Neuronal stem cell (in vitro differentiated cells): ENCODE measurements around the gene GVQW3.

Experiments used
- DNase-seq: peaks from one replicate; pipeline ENCODE4 v3.0.0-alpha.2; 2013; ENCODE audit warnings: low spot score
- H2AFZ ChIP-seq: one replicate; pipeline ENCODE4 v1.6.1; 2013; ENCODE audit warnings: mild to moderate bottlenecking, low read length, inconsistent platforms
- H2AK5ac ChIP-seq: 2 replicates; pipeline ENCODE4 v1.6.1; 2013; ENCODE audit warnings: low read depth, mild to moderate bottlenecking, inconsistent platforms, low read length, moderate library complexity, mixed read lengths
- H2BK120ac ChIP-seq: 2 replicates; pipeline ENCODE4 v1.6.1; 2013; ENCODE audit warnings: low read depth, mild to moderate bottlenecking, inconsistent platforms, low read length, moderate library complexity, mixed read lengths
- H2BK12ac ChIP-seq: one replicate; pipeline ENCODE4 v1.6.1; 2013; ENCODE audit warnings: low read length, inconsistent platforms
- H2BK15ac ChIP-seq: 2 replicates; pipeline ENCODE4 v1.6.1; 2013; ENCODE audit warnings: mild to moderate bottlenecking, low read length, inconsistent platforms, mixed read lengths
- H2BK5ac ChIP-seq: one replicate; pipeline ENCODE4 v1.6.1; 2013; ENCODE audit warnings: inconsistent platforms, mild to moderate bottlenecking, low read length, moderate library complexity
- H3K14ac ChIP-seq: one replicate; pipeline ENCODE4 v1.6.1; 2013; ENCODE audit warnings: low read length, inconsistent platforms
- H3K18ac ChIP-seq: 2 replicates; pipeline ENCODE4 v1.6.1; 2013; ENCODE audit warnings: low read length, inconsistent platforms
- H3K23ac ChIP-seq: 2 replicates; pipeline ENCODE4 v1.6.1; 2013; ENCODE audit warnings: low read depth, mild to moderate bottlenecking, mixed read lengths, low read length, inconsistent platforms; ENCODE audit not compliant: poor library complexity
- H3K27ac ChIP-seq: replicated peaks from 3 replicates; pipeline ENCODE4 v1.5.1; 2013; ENCODE audit warnings: low read length, inconsistent platforms
- H3K27me3 ChIP-seq, 3 experiments: 2 replicates each; pipeline ENCODE4 v1.6.1; 2013; ENCODE audit warnings: low read length in 3 of 3, mild to moderate bottlenecking in 2 of 3, inconsistent platforms in 1 of 3, low read depth in 1 of 3, mixed read lengths in 1 of 3, moderate library complexity in 1 of 3; ENCODE audit not compliant: control insufficient read depth in 3 of 3, insufficient read depth in 3 of 3
- H3K36me3 ChIP-seq, 2 donors: replicated peaks in 1 of 2; 2 replicates each; pipeline ENCODE4 v1.6.1; 2013; ENCODE audit warnings: low read length in 2 of 2; ENCODE audit not compliant: control insufficient read depth in 2 of 2, insufficient read depth in 2 of 2
- H3K4ac ChIP-seq: 2 replicates; pipeline ENCODE4 v1.6.1; 2013; ENCODE audit warnings: inconsistent platforms, mild to moderate bottlenecking, low read length, moderate library complexity
- H3K4me1 ChIP-seq, 2 donors: 1 replicate in 1 of 2; 2 replicates in 1 of 2; pipeline ENCODE4 v1.6.1; 2013; ENCODE audit warnings: low read length in 2 of 2, low read depth in 1 of 2; ENCODE audit not compliant: control insufficient read depth in 2 of 2, insufficient read depth in 1 of 2
- H3K4me2 ChIP-seq: one replicate; pipeline ENCODE4 v1.6.1; 2013; ENCODE audit warnings: mild to moderate bottlenecking, low read length, inconsistent platforms; ENCODE audit not compliant: insufficient read depth, poor library complexity, severe bottlenecking
- H3K4me3 ChIP-seq, 2 donors: 2 replicates each; pipeline ENCODE4 v1.5.1; 2013; ENCODE audit warnings: low read length in 2 of 2, mild to moderate bottlenecking in 2 of 2, inconsistent platforms in 1 of 2, moderate library complexity in 1 of 2
- H3K79me1 ChIP-seq: one replicate; pipeline ENCODE4 v1.6.1; 2013; ENCODE audit warnings: low read depth, mild to moderate bottlenecking, inconsistent platforms, low read length, moderate library complexity
- H3K9ac ChIP-seq: one replicate; pipeline ENCODE4 v1.6.1; 2013; ENCODE audit warnings: mild to moderate bottlenecking, low read depth, low read length, inconsistent platforms; ENCODE audit not compliant: poor library complexity
- H3K9me3 ChIP-seq, 2 donors: replicated peaks in 1 of 2; 2 replicates each; pipeline versions ENCODE3 to v1.6.1; 2013; ENCODE audit warnings: low read length in 2 of 2, mild to moderate bottlenecking in 2 of 2, inconsistent platforms in 1 of 2, low read depth in 1 of 2, mixed read lengths in 1 of 2, moderate library complexity in 1 of 2; ENCODE audit not compliant: control insufficient read depth in 2 of 2, insufficient read depth in 1 of 2
- H4K8ac ChIP-seq: one replicate; pipeline ENCODE4 v1.6.1; 2013; ENCODE audit warnings: low read depth, mild to moderate bottlenecking, inconsistent platforms, low read length, moderate library complexity
- H4K91ac ChIP-seq: one replicate; pipeline ENCODE4 v1.6.1; 2013; ENCODE audit warnings: low read length, low read depth, mild to moderate bottlenecking, inconsistent platforms; ENCODE audit not compliant: poor library complexity
- WGBS, 2 donors: extraction: QIAGEN DNeasy Blood & Tissue Kit; methylation state at CpG; one replicate each; pipeline ENCODE4 v1.1.7; 2013; ENCODE audit warnings: missing lambda C conversion rate in 2 of 2, mixed read lengths in 1 of 2; ENCODE audit not compliant: insufficient read length in 2 of 2, insufficient replicate concordance in 1 of 2; ENCODE audit errors: extremely low coverage in 2 of 2; 5-methylcytosine and 5-hydroxymethylcytosine counted together

GVQW3 gene

DNA sequence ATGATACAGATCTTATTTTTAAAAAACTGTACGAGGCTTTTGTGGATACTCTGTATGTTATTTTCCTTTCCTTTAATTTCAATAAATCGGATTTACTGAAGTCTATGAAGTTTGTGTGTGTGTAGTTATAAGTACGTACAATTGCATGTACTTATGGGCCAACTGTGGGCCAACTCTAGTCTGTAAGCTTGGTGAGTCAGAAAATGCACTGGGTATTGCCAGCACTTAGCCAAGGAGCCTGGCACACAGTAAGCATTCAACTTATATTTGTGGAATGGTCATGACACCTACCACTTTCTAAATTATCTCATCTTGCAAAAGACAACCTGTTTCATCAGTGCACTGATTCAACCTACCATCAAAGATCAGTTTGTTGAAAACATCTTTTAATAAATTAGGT is 32.8 kb upstream of the GVQW3 start:
- Histone ChIP-seq H3K4me2 (no peak overlapping the region), H3K9me3 (no peaks in the 10 kb centered on the region), H2BK120ac (no peak overlapping the region), H3K27ac (no peak overlapping the region), H2AK5ac (no peak overlapping the region), H4K8ac (no peak overlapping the region), H2BK15ac (no peak overlapping the region), H3K36me3 (peaks cover 2 to 44% of the 10 kb centered on the region in 2 donors), H4K91ac (no peak overlapping the region), H3K14ac (no peak overlapping the region), H3K18ac (no peak overlapping the region), H2BK5ac (no peak overlapping the region), H3K4me3 (no peak overlapping the region), H3K27me3 (no peaks in the 10 kb centered on the region), H3K4ac (no peak overlapping the region), H3K9ac (no peak overlapping the region), H2AFZ (no peak overlapping the region), H3K79me1 (no peaks in the 10 kb centered on the region), H3K23ac (no peak overlapping the region), H2BK12ac (no peak overlapping the region), H3K4me1 (no peaks in the 10 kb centered on the region)
- WGBS, 2 donors: no CpG with 5 or more reads among the region's 3 CpGs
- DNase-seq: no peak

DNA sequence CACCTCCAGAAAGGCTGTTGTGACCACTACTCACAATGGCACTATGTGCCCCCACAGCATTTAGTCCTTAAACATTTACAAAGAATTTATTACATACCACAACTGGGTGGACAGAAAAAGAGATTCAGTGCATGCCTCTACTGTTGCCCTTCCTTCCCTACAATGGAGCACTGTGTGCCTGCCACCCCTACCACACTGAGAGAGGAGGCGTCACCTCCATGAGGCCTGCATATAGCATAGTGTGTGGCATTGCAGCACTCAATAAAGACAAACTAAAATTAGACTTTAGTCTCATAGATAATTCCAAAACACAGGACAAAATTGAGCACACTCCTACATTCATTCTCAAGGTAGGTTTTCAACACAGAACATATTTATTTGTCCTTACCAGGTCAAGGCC is 26.0 kb upstream of the GVQW3 start:
- Histone ChIP-seq H3K9me3 (peaks cover 3 to 17% of the 10 kb centered on the region in 2 donors), H3K4me1 (no peaks in the 10 kb centered on the region), H3K4ac (no peak overlapping the region), H3K4me3 (no peak overlapping the region), H3K23ac (no peak overlapping the region), H2BK12ac (no peak overlapping the region), H4K91ac (no peak overlapping the region), H3K27me3 (no peaks in the 10 kb centered on the region), H4K8ac (no peak overlapping the region), H3K36me3 (peaks cover 8 to 77% of the 10 kb centered on the region in 2 donors), H2BK5ac (no peak overlapping the region), H2AK5ac (no peak overlapping the region), H3K79me1 (no peaks in the 10 kb centered on the region), H3K9ac (no peak overlapping the region), H3K27ac (no peak overlapping the region), H3K4me2 (no peak overlapping the region), H2AFZ (no peak overlapping the region), H2BK15ac (no peak overlapping the region), H3K14ac (no peak overlapping the region), H2BK120ac (no peak overlapping the region), H3K18ac (no peak overlapping the region)
- no CpG with 5 or more reads among the region's 1 CpG for WGBS, 2 donors
- no peak for DNase-seq

DNA sequence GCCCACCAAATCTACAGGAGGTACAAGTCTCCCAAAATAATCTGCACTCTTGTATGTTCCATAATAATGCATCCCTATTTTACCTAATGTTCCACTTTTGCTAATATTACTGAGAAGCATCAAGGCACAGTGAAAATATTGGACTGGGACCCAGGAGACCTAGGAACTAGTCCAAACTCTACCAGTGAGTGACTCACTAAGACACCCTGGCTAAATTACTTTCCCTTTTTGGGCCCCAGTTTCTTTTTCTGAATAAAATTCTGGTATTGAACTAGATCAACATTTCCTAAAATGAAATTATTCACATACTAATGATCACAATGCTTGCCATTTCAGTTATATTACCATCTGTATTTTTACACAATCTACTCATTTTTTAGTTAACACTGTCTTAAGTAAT is 19.7 kb upstream of the GVQW3 start:
- Histone ChIP-seq H3K27ac (no peak overlapping the region), H3K27me3 (no peaks in the 10 kb centered on the region), H2BK12ac (no peak overlapping the region), H3K4me2 (no peak overlapping the region), H4K91ac (no peak overlapping the region), H2BK5ac (no peak overlapping the region), H2BK120ac (no peak overlapping the region), H3K23ac (no peak overlapping the region), H3K18ac (no peak overlapping the region), H4K8ac (no peak overlapping the region), H3K9ac (no peak overlapping the region), H2BK15ac (no peak overlapping the region), H3K14ac (no peak overlapping the region), H3K36me3 (peaks cover 0 to 71% of the 10 kb centered on the region in 2 donors), H3K9me3 (no peaks in the 10 kb centered on the region), H2AFZ (no peak overlapping the region), H3K4ac (no peak overlapping the region), H3K4me3 (no peak overlapping the region), H3K79me1 (no peaks in the 10 kb centered on the region), H3K4me1 (no peaks in the 10 kb centered on the region), H2AK5ac (no peak overlapping the region)
- DNase-seq: no peak

DNA sequence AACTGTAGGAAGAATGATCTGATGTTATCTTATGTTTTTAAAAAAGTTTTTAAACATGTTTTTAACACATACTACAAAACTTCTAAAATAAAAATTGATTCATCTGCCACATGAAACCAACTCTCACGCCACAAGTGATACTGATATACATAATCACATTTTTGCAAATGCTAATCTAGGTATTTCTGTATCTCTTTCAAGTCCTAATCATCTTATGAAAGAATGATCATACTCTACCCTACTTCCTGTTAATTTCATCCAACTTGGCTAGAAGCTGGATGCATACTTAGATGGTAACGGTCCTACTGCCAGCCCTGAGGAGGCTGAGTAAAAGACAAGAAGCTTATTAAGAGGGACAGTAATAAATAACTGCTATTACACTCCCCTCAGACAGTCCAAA is 19.3 kb upstream of the GVQW3 start:
- WGBS, 2 donors: no CpG with 5 or more reads among the region's 2 CpGs
- Histone ChIP-seq H2BK12ac (no peak overlapping the region), H3K9me3 (no peaks in the 10 kb centered on the region), H3K14ac (no peak overlapping the region), H3K18ac (no peak overlapping the region), H2BK15ac (no peak overlapping the region), H3K27ac (no peak overlapping the region), H3K4me1 (no peaks in the 10 kb centered on the region), H3K4me2 (no peak overlapping the region), H2AK5ac (no peak overlapping the region), H4K91ac (no peak overlapping the region), H3K23ac (no peak overlapping the region), H4K8ac (no peak overlapping the region), H3K9ac (no peak overlapping the region), H3K36me3 (peaks cover 0 to 67% of the 10 kb centered on the region in 2 donors), H2BK5ac (no peak overlapping the region), H3K27me3 (no peaks in the 10 kb centered on the region), H3K4ac (no peak overlapping the region), H3K79me1 (no peaks in the 10 kb centered on the region), H2BK120ac (no peak overlapping the region), H3K4me3 (no peak overlapping the region), H2AFZ (no peak overlapping the region)
- DNase-seq: no peak
